GM12874 (cell line): ENCODE results near the gene GSG1L.

Source experiments
- CTCF ChIP-seq: IDR thresholded peaks from 2 replicates; pipeline ENCODE4 v1.5.1; 2011; ENCODE audit warnings: low read depth, mild to moderate bottlenecking, control low read depth, low read length, moderate library complexity; ENCODE audit not compliant: insufficient read depth

GSG1L gene

GRCh38 chr16:28001184-28001583 is 62.3 kb downstream of the GSG1L start:
- no peak for TF ChIP-seq CTCF

DNA sequence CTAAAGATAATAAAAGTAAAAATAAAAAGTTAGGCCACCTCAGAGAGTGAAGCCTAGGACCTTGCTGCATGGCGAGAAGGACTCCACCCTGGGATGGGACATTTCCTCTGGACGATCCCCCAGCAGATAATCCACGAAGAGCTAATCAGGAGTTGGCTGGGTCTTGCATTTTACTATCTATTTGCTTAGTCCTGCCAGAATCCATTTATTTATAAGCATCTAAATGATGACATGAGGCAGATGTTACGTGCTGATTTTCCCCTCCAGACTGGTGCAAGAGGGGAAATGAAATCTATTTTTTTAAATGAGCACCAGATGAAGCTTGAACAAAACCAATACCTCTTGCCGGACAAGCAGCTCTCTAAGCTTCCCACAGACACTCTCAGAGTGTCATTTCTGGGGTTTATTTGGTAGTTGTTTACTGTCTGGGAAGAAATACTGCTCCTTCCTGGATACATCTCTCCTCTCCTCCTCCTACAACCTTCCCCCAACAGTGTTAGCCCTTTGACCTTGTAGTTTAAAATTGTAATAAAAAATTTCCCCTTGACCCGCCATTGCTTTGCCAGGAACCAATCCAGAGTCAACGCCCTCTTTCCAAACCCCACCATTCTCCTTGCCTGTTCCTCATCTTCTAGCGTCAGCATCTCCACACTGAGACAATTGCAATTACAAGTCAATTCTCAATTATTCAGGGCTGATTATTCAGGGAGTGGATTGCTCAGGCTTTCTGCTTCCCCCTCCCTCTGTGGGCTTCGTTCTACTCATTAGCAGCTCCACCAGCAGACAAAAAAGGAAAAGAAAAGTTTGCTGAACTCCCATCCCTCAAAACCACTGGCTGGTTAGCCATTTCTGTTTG is 63.0 kb downstream of the GSG1L start:
- no peak for TF ChIP-seq CTCF

- no peak for TF ChIP-seq CTCF
Observed at GRCh38 chr16:27999687-28000086, 63.8 kb downstream of the GSG1L start.

DNA sequence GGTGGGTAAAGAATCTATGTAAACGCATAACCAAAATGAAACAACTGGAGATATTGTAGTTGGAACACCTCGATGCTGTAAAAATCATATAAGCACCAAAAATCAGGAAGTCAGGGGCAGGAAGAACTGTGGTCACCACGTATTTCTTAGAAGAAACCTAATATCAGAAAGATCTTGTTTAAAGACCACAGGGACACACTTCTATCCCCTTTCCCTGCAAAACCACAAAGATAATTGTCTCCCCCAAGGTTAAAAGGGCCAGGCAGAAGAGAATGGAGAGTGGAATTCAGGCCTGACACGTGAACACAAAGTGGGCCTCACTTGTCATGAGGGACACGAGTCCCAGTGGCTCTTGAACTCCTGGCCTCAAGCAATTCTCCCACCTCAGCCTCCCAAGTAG is 68.1 kb downstream of the GSG1L start:
- TF ChIP-seq CTCF = no peak

DNA sequence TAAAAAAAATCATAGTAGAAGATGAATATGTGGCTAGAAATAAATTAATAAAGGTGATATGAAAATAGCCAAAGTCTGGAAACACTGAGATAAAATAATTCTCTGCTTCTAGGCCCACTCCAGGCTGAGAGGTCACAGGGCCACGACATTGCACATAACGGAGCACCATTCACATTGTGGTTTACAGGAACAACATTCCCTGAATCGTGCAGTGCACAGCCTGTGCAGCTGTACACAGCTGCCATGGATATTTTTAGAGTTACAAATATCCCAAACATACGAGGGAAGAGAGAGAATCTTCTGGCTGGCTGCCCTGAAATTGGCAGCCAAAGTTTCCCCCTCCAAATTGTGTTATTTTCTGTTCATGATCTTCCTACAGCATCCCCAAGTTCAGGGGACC is 68.8 kb downstream of the GSG1L start:
- TF ChIP-seq CTCF = no peak

GRCh38 chr16:27993587-27993986 is 69.9 kb downstream of the GSG1L start:
- TF ChIP-seq CTCF = no peak

GRCh38 chr16:27991876-27992275 is 71.6 kb downstream of the GSG1L start:
- no peak for TF ChIP-seq CTCF

- no peak for TF ChIP-seq CTCF
Observed at GRCh38 chr16:27985981-27986380, 77.5 kb downstream of the GSG1L start.
